Measurements from ENCODE around the gene KIT.

GRCh38 chr4:54614149-54614548, 43.6 kb upstream of the KIT start:
- no peak for TF ChIP-seq CTCF (IDR thresholded peaks at IDR 0.05)
- TF ChIP-seq ZFX (IDR thresholded peaks at IDR 0.05; ENCODE audit: borderline replicate concordance) = no peak

Measured in 22Rv1 (cell line).